ENCODE data around the gene POU2F3. TPM values are rescaled to one million over a fixed set of nuclear protein-coding genes. Genes with fewer than 3 reads are reported as not detected.

POU2F3 gene
- total RNA-seq, 1 donor from 2014 or later: not detected

GRCh38 chr11:120224972-120225909 lies 14.7 kb upstream of the POU2F3 start:
- no peak for DNase-seq (ENCODE audit: low spot score)
- peak; percentile 9 for ATAC-seq

- DNase-seq (ENCODE audit: low spot score): no peak
- ATAC-seq: peak; percentile 1
Measured at GRCh38 chr11:120226242-120226641, 13.7 kb upstream of the POU2F3 start.

- DNase-seq (ENCODE audit: low spot score): no peak
- peak; percentile 2 for ATAC-seq
Measured at GRCh38 chr11:120226714-120227113, 13.2 kb upstream of the POU2F3 start.

- DNase-seq (ENCODE audit: low spot score) (peak; percentile 41), ATAC-seq (peak; percentile 5)
Measured at GRCh38 chr11:120227228-120227852, 12.6 kb upstream of the POU2F3 start.

GRCh38 chr11:120228794-120229384 lies 11.1 kb upstream of the POU2F3 start:
- DNase-seq (ENCODE audit: low spot score) (no peak), ATAC-seq (peak; percentile 2)

- DNase-seq (ENCODE audit: low spot score): no peak
Measured at GRCh38 chr11:120229451-120230424, 10.2 kb upstream of the POU2F3 start.

GRCh38 chr11:120230433-120231071 lies 9.4 kb upstream of the POU2F3 start:
- ATAC-seq: no peak
- DNase-seq (ENCODE audit: low spot score): no peak

More at GRCh38 chr11:120229451-120230424, 10.2 kb upstream of the POU2F3 start:
- ATAC-seq: no peak

- DNase-seq (ENCODE audit: low spot score) (no peak), ATAC-seq (peak; percentile 49)
Measured at GRCh38 chr11:120231963-120232362, 8.0 kb upstream of the POU2F3 start.

GRCh38 chr11:120233207-120233803 lies 6.6 kb upstream of the POU2F3 start:
- no peak for DNase-seq (ENCODE audit: low spot score)
- ATAC-seq: peak; percentile 26

GRCh38 chr11:120235024-120235628 lies 4.8 kb upstream of the POU2F3 start:
- peak; percentile 76 for ATAC-seq
- peak; percentile 68 for DNase-seq (ENCODE audit: low spot score)

GRCh38 chr11:120236169-120237107 lies 3.5 kb upstream of the POU2F3 start:
- ATAC-seq: no peak
- DNase-seq (ENCODE audit: low spot score): no peak

- DNase-seq (ENCODE audit: low spot score) (no peak), ATAC-seq (no peak)
Measured at GRCh38 chr11:120238968-120239620, 846 bp upstream of the POU2F3 start.

- ATAC-seq: no peak
- DNase-seq (ENCODE audit: low spot score): no peak
Measured at GRCh38 chr11:120240866-120241265, 926 bp downstream of the POU2F3 start.

GRCh38 chr11:120241277-120241676 lies 1.3 kb downstream of the POU2F3 start:
- ATAC-seq: no peak
- DNase-seq (ENCODE audit: low spot score): no peak

GRCh38 chr11:120243221-120243620 lies 3.3 kb downstream of the POU2F3 start:
- no peak for ATAC-seq
- DNase-seq (ENCODE audit: low spot score): no peak

GRCh38 chr11:120244476-120245365 lies 4.8 kb downstream of the POU2F3 start:
- ATAC-seq: no peak
- DNase-seq (ENCODE audit: low spot score): no peak
